H1 (cell line): ENCODE results near the gene BFSP2. TPM values are rescaled to one million over a fixed set of nuclear protein-coding genes. Genes with fewer than 3 reads are reported as not detected.

Experiments
- CTCF ChIA-PET: fragments of 300-600 bp; sonication (Branson Sonifier 250); formaldehyde crosslinking; loops from one replicate; lab custom pipeline; 2021; ENCODE audit not compliant: partially characterized antibody; lab: Charles Lee
- POLR2A ChIA-PET: fragments of 300-600 bp; sonication (Branson Sonifier 250); formaldehyde crosslinking; loops from one replicate; lab custom pipeline; 2021; ENCODE audit warnings: inconsistent platforms; ENCODE audit not compliant: partially characterized antibody; lab: Charles Lee
- DNase-seq, 2 experiments: peaks; one replicate each; pipeline versions ENCODE4 v3.0.0 to v3.0.0-alpha.2; 2010 to 2022; ENCODE audit warnings: low spot score in 2 of 2, low read depth in 1 of 2, mixed read lengths in 1 of 2
- FAIRE-seq: peaks from 2 replicates; lab custom pipeline; 2011; peaks lifted over from hg19 to GRCh38; lab: Jason Lieb, UNC
- H2AFZ ChIP-seq: 2 replicates; pipeline ENCODE4 v1.8.1; 2012; ENCODE audit warnings: low read length, inconsistent platforms
- H2AK5ac ChIP-seq: 2 replicates; pipeline ENCODE4 v1.6.1; 2013; ENCODE audit warnings: low read depth, low read length
- H2BK120ac ChIP-seq: replicated peaks from 2 replicates; pipeline ENCODE3; 2013; ENCODE audit warnings: low read depth, low read length, inconsistent platforms
- H2BK12ac ChIP-seq: 2 replicates; pipeline ENCODE4 v1.6.1; 2013; ENCODE audit warnings: low read depth, low read length
- H2BK15ac ChIP-seq: 2 replicates; pipeline ENCODE4 v1.6.1; 2013; ENCODE audit warnings: low read length
- H2BK20ac ChIP-seq: 2 replicates; pipeline ENCODE4 v1.6.1; 2013; ENCODE audit warnings: low read length
- H2BK5ac ChIP-seq: 2 replicates; pipeline ENCODE4 v1.6.1; 2013; ENCODE audit warnings: low read depth, low read length
- H3K14ac ChIP-seq: 2 replicates; pipeline ENCODE4 v1.6.1; 2013; ENCODE audit warnings: inconsistent platforms; ENCODE audit not compliant: insufficient read length
- H3K18ac ChIP-seq: 2 replicates; pipeline ENCODE4 v1.6.1; 2013; ENCODE audit warnings: low read length; ENCODE audit errors: extremely low read depth
- H3K23ac ChIP-seq: 2 replicates; pipeline ENCODE4 v1.6.1; 2013; ENCODE audit warnings: inconsistent platforms; ENCODE audit not compliant: insufficient read length
- H3K23me2 ChIP-seq: 2 replicates; pipeline ENCODE4 v1.6.1; 2013; ENCODE audit warnings: low read depth, low read length
- H3K27ac ChIP-seq: 2 replicates; pipeline ENCODE4 v1.6.1; 2011; ENCODE audit warnings: low read depth, low read length, inconsistent platforms
- H3K27me3 ChIP-seq, 4 experiments: replicated peaks in 1 of 4; 1 replicate in 1 of 4; 2 replicates in 3 of 4; pipeline versions ENCODE4 v1.6.1 to v1.8.1; 2011 to 2013; ENCODE audit warnings: low read length in 3 of 4, mild to moderate bottlenecking in 3 of 4, inconsistent platforms in 2 of 4, mixed read lengths in 2 of 4, moderate library complexity in 1 of 4; ENCODE audit not compliant: control insufficient read depth in 3 of 4, insufficient read depth in 3 of 4; ENCODE audit errors: extremely low read depth in 1 of 4
- H3K36me3 ChIP-seq, 4 experiments: 2 replicates each; pipeline versions ENCODE4 v1.6.1 to v1.8.1; 2011 to 2013; ENCODE audit warnings: mild to moderate bottlenecking in 4 of 4, low read length in 3 of 4, moderate library complexity in 2 of 4, control low read depth in 1 of 4, inconsistent platforms in 1 of 4; ENCODE audit not compliant: insufficient read depth in 4 of 4, control insufficient read depth in 2 of 4
- H3K4ac ChIP-seq: replicated peaks from 2 replicates; pipeline ENCODE3; 2013; ENCODE audit warnings: low read length, low read depth, mixed read lengths, inconsistent platforms; ENCODE audit not compliant: insufficient read length
- H3K4me1 ChIP-seq, 4 experiments: replicated peaks in 1 of 4; 1 replicate in 1 of 4; 2 replicates in 3 of 4; pipeline versions ENCODE4 v1.6.1 to v1.8.1; 2011 to 2013; ENCODE audit warnings: low read length in 3 of 4, inconsistent platforms in 2 of 4, mixed read lengths in 1 of 4; ENCODE audit not compliant: insufficient read depth in 4 of 4, control insufficient read depth in 3 of 4
- H3K4me2 ChIP-seq, 2 experiments: 2 replicates each; pipeline versions ENCODE4 v1.6.1 to v1.8.1; 2011 to 2013; ENCODE audit warnings: low read depth in 2 of 2, low read length in 2 of 2, control low read depth in 1 of 2, inconsistent platforms in 1 of 2, mild to moderate bottlenecking in 1 of 2; ENCODE audit not compliant: insufficient read depth in 1 of 2
- H3K4me3 ChIP-seq, 4 experiments: fragments of 200-600, 300-600 bp in 1 of 4; sonication (generic), shearing (Covaris generic), sonication (Bioruptor Twin) in 1 of 4; 2 replicates each; pipeline versions ENCODE4 v1.5.1 to v1.8.1; 2011 to 2016; ENCODE audit warnings: low read length in 4 of 4, low read depth in 3 of 4, control low read depth in 2 of 4, inconsistent platforms in 2 of 4, mild to moderate bottlenecking in 2 of 4, mixed read lengths in 1 of 4, moderate library complexity in 1 of 4; ENCODE audit not compliant: insufficient read depth in 2 of 4; ENCODE audit errors: extremely low read depth in 1 of 4
- H3K56ac ChIP-seq: replicated peaks from 2 replicates; pipeline ENCODE3; 2013; ENCODE audit warnings: low read depth, mild to moderate bottlenecking, mixed read lengths, low read length, inconsistent platforms; ENCODE audit not compliant: insufficient read length
- H3K79me1 ChIP-seq: 2 replicates; pipeline ENCODE4 v1.6.1; 2013; ENCODE audit warnings: low read depth, low read length, control low read depth
- H3K79me2 ChIP-seq, 2 experiments: 2 replicates each; pipeline versions ENCODE4 v1.6.1 to v1.8.1; 2012 to 2013; ENCODE audit warnings: low read length in 2 of 2, mild to moderate bottlenecking in 2 of 2, inconsistent platforms in 1 of 2; ENCODE audit not compliant: insufficient read depth in 2 of 2, control insufficient read depth in 1 of 2
- H3K9ac ChIP-seq, 4 experiments: replicated peaks in 1 of 4; 1 replicate in 1 of 4; 2 replicates in 3 of 4; pipeline versions ENCODE4 v1.6.1 to v1.8.1; 2011 to 2013; ENCODE audit warnings: low read depth in 3 of 4, low read length in 3 of 4, control low read depth in 2 of 4, mild to moderate bottlenecking in 2 of 4, moderate library complexity in 2 of 4, inconsistent platforms in 1 of 4; ENCODE audit errors: extremely low read depth in 1 of 4
- H3K9me3 ChIP-seq, 2 experiments: 2 replicates each; pipeline versions ENCODE4 v1.6.1 to v1.8.1; 2012 to 2013; ENCODE audit warnings: mild to moderate bottlenecking in 2 of 2, moderate library complexity in 2 of 2, control low read depth in 1 of 2, inconsistent platforms in 1 of 2, low read depth in 1 of 2, low read length in 1 of 2, mixed read lengths in 1 of 2; ENCODE audit not compliant: insufficient read depth in 2 of 2
- H4K20me1 ChIP-seq, 2 experiments: replicated peaks in 1 of 2; 2 replicates each; pipeline versions ENCODE3 to v1.8.1; 2011 to 2013; ENCODE audit warnings: inconsistent platforms in 2 of 2, low read length in 2 of 2, mild to moderate bottlenecking in 1 of 2; ENCODE audit not compliant: insufficient read depth in 2 of 2, control insufficient read depth in 1 of 2
- H4K5ac ChIP-seq: 2 replicates; pipeline ENCODE4 v1.6.1; 2013; ENCODE audit warnings: low read length, low read depth, mixed read lengths, inconsistent platforms; ENCODE audit not compliant: insufficient read length
- H4K8ac ChIP-seq: 2 replicates; pipeline ENCODE4 v1.8.0; 2013; ENCODE audit warnings: mild to moderate bottlenecking, moderate library complexity, low read length, inconsistent platforms; ENCODE audit not compliant: insufficient read depth; ENCODE audit errors: extremely low read depth
- H4K91ac ChIP-seq: replicated peaks from 2 replicates; pipeline ENCODE3; 2013; ENCODE audit warnings: low read length, mixed read lengths, inconsistent platforms; ENCODE audit not compliant: insufficient read length
- BRCA1 ChIP-seq: IDR thresholded peaks from 2 replicates; pipeline ENCODE4 v1.6.1; 2012; ENCODE audit warnings: low read depth, low read length, improper control_type of control experiment
- EP300 ChIP-seq, 2 experiments: IDR thresholded peaks; 1 replicate in 1 of 2; 2 replicates in 1 of 2; pipeline ENCODE4 v1.6.1; 2011 to 2012; ENCODE audit warnings: low read depth in 2 of 2, low read length in 2 of 2, mild to moderate bottlenecking in 2 of 2, borderline replicate concordance in 1 of 2, inconsistent platforms in 1 of 2, moderate library complexity in 1 of 2
- GTF2F1 ChIP-seq: IDR thresholded peaks from 2 replicates; pipeline ENCODE4 v1.6.1; 2012; ENCODE audit warnings: low read depth, low read length, improper control_type of control experiment, borderline replicate concordance
- WGBS, 2 experiments: shearing (Covaris generic) in 1 of 2; methylation state at CpG; one replicate each; pipeline versions ENCODE4 v1.1.6 to v1.1.7; 2013 to 2015; ENCODE audit warnings: low lambda C conversion rate in 2 of 2, mixed read lengths in 2 of 2, inconsistent platforms in 1 of 2, low coverage in 1 of 2, missing lambda C conversion rate in 1 of 2; ENCODE audit not compliant: insufficient replicate concordance in 2 of 2, insufficient coverage in 1 of 2, insufficient read length in 1 of 2; ENCODE audit errors: extremely low coverage in 1 of 2, missing lambda C conversion rate in 1 of 2; 5-methylcytosine and 5-hydroxymethylcytosine counted together
- polyA plus RNA-seq, 7 experiments: library from polyadenylated mRNA; depleted of rRNA in 3 of 7; stranded (reverse) in 5 of 7; unstranded in 2 of 7; fragments of >200 nt in 5 of 7; fragments of 200-250 nt in 2 of 7; gene quantifications; 1 replicate in 5 of 7; 2 replicates in 1 of 7; 4 replicates in 1 of 7; pipeline versions ENCODE4 v1.2.1 to v1.2.3, GENCODE V29; 2011 to 2013; ENCODE audit warnings: missing spikeins in 2 of 7, mixed read lengths in 2 of 7
- total RNA-seq: library from RNA; stranded (reverse); fragmentation: NEBNext Ultra II Directional; extraction: Animal tissue kit (Norgen Biotek cat#: 25700); gene quantifications from 2 replicates; pipeline ENCODE4 v1.2.1, GENCODE V29; 2021

The BFSP2 gene
- total and polyA plus RNA-seq, 2 of the 8 experiments (the other 6 are each of a cell fraction or from before 2014, with no cell fraction given), result not detected

DNA sequence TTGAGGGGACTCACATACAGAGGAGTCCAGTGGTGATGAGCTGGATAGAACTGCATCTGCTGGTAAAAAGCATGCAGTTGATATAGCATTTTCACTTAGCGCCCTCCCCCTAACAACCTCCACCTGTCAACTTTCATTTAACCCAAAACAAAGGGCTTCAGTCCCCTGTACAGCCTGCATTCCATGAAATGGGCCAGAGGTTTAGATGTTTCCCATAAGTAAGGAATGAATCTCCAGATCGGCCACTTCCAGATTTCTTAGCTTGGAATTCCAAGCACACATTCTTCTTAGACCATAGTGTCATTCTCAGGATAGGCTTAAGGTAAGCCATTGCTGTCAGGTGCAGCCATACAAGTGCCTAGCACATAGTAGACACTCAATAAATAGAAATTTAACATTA, 32.9 kb upstream of the BFSP2 start:
- H2BK120ac ChIP-seq, result no peak overlapping the region
- no peak overlapping the region for H4K5ac ChIP-seq
- H2BK12ac ChIP-seq, result no peak overlapping the region
- H2BK20ac ChIP-seq, result no peak overlapping the region
- H3K14ac ChIP-seq, result no peak overlapping the region
- no peak for FAIRE-seq
- TF ChIP-seq BRCA1 (no peak), EP300 (IDR thresholded peaks at IDR 0.05; ENCODE audit: borderline replicate concordance in 1 of 2, low read depth in 2 of 2, low read length in 2 of 2) (no peak), GTF2F1 (no peak)
- no peaks in the 10 kb centered on the region; a peak in 1 of 8 replicates for H3K36me3 ChIP-seq
- 94% methylated on average over 2 of the region's 2 CpGs; no CpG with 5 or more reads in 1 of the 2 experiments for WGBS, 2 experiments
- H3K4me2 ChIP-seq, result no peak overlapping the region
- no peaks in the 10 kb centered on the region for H4K20me1 ChIP-seq
- H3K27me3 ChIP-seq, result peaks cover 0 to 1% (median 0%) of the 10 kb centered on the region in 4 experiments; a peak in 1 of 7 replicates
- H3K9me3 ChIP-seq, result no peaks in the 10 kb centered on the region
- H4K91ac ChIP-seq, result no peak overlapping the region
- H2BK5ac ChIP-seq, result no peak overlapping the region
- no peaks in the 10 kb centered on the region for H3K79me1 ChIP-seq
- no peak overlapping the region for H3K9ac ChIP-seq
- no peaks in the 10 kb centered on the region for H3K23me2 ChIP-seq
- DNase-seq, result no peak
- no peak overlapping the region for H3K23ac ChIP-seq
- POLR2A ChIA-PET, result no interaction called here
- H3K79me2 ChIP-seq, result no peaks in the 10 kb centered on the region
- no peak overlapping the region for H3K56ac ChIP-seq
- no peak overlapping the region for H3K4me3 ChIP-seq
- no peak overlapping the region for H3K27ac ChIP-seq
- no peak overlapping the region for H2AFZ ChIP-seq
- no peak overlapping the region for H3K4ac ChIP-seq
- CTCF ChIA-PET, result interaction anchor here (0.7 to 18.0 kb wide), 5 partner anchors 11 to 523 kb away, joined by 3 to 189 read pairs (median 4); no protein-coding TSS in a partner anchor
- peaks cover 0 to 3% (median 2%) of the 10 kb centered on the region in 4 experiments; a peak in 2 of 7 replicates for H3K4me1 ChIP-seq
- H4K8ac ChIP-seq, result no peak overlapping the region
- H2BK15ac ChIP-seq, result no peak overlapping the region
- no peak overlapping the region for H2AK5ac ChIP-seq
- H3K18ac ChIP-seq, result no peak overlapping the region
